Limb (tissue), 2 donors: ENCODE data around the gene FSTL4.

ENCODE experiments used
- DNase-seq, 2 donors: peaks; one replicate each; pipeline ENCODE4 v3.0.0-alpha.2; 2016; ENCODE audit errors: extremely low spot score in 2 of 2

The FSTL4 gene

DNA sequence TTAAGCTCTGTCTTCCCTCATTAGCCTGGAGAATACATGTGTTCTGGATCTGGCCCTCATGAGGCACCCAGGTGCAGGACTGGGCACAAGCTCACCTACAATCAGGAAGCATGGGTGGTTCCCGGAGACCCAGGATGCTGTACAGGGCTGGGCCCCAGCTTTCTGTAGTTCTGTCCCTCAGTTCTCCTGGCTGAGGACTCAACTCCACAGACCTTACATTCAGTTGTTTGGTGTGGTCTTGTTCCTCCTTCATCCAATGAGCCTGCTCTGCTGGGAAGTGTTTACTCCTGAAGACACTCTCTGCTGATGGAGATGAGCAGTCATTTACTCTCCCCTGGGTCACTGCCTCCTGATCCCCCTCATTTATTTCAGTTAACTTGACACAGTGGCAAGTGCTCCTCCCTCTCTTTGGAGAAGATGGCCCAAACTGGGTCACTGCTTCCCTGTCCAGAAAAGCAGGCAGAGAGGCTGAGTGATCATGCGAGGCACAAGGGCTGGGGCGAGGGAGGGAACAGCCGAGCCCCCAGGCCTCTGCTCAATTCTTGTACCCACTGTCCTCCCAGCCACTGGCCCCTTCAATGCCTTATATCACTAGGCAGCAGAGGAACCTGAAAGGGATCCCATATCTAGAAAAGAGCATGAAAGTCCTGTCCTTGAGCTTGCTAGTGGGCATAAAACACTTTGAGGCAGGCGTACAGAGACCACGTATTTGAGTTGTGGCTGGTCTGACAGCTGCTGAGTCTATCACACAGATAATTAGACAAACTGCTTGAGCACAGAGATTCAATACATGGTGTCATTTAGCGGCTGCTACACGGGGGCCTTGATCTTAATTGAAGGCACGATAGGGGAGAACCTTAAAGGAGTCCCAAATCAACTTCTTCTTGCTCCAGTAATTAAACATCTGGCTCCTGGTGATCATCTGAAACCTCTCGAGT is 221.7 kb downstream of the FSTL4 start:
- DNase-seq, result peak in 1 of 2 donors; percentile 16

DNA sequence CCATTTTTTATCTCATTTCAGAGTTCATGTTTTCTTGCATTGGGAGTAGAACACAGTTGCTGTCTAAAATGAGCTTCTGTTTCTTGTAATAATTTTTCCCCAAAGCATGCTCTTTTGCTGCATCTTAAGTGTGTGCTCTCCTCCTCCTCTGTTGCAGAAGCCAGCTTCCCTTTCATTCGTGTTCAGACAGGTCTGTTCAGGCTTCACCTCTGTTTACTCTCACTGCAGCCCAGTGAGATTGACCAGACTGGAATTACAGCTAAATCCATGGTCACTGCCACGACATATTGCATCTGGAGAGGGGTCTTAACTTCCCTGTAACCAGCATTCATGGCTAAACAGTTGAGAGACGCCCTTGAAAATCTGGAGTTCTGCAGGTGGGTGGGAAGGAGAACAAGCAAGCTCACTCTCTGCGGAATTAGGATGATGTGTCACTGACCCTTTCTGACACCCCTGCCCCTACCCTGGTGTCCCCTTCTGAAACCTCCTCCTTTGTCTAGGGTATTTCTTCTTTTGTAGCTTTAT is 223.2 kb downstream of the FSTL4 start:
- DNase-seq, result no peak

DNA sequence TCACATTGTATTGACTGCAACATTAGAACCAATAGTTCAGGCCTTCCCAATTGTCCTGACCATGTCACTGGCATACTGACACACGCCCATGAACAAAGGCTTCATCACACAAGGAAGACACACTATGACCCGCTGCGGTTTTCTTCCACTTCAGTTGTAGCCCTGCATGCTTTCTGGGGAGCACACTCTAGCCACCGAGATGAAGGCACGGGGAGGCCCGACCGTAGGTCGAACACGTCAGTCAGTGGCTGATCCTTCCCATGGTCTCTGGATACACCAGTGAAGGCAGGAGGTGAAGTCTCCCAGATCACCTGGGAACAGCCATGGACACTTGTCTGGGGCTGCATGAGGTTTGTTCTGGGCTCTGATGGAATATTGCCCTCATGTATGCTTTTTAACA is 224.7 kb downstream of the FSTL4 start:
- DNase-seq, result no peak

DNA sequence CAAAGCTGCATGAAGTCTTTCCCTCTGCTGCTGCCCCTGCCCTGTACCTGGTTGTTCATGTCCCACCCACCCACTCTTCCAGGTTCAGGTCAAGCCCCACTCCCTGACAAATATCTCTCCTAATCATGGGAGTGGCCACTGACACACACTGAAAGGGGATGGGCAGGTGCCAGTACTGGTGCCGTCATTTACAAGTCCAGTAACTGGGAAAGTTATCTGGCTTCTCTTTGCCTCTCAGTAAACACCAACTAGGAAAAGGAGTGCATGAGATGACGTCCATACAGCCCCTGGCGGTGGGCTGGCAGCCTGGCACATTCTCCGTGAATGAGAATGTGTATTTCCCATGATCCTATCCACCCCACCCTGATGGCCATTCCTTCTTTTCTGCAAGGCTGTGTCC is 225.2 kb downstream of the FSTL4 start:
- DNase-seq, result no peak

DNA sequence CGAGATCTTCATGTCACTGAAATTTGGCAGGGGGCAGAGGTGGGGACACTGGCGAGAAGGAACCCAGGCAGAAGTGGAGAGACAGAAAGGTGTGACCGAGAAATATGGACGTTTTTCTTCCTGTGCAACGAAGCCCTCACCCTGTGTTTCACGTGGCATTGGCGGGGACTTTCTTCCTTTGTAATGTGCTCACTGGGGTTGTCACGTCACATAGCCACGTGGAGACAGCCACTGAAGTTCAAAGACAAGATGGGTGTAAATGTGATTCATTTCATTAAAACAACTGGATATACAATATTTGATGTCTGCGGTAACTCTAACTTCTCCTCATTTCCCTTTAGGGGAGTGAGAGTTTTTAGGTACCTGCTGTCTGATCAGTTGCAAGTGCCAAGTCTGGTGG is 225.7 kb downstream of the FSTL4 start:
- DNase-seq, result no peak

DNA sequence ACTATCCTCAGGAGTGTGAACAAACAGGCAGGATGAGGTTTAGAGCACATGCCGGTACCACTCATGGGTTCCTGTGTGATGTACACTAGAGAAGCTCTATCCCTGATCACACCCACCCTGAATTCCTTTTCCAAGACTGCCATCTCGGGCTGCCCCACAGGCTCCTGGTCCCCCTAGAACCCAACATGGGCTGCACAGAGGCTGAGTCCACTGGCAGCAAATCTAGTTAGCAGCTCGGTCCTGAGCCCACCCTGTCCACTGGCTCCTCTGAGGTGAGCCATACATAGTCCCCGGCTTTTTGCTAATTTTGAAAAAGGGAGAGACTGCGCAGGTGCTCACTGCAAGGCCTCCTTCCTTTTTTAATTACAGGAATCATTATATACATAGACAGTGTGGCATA is 227.0 kb downstream of the FSTL4 start:
- DNase-seq, result peak in 1 of 2 donors; percentile 11

DNA sequence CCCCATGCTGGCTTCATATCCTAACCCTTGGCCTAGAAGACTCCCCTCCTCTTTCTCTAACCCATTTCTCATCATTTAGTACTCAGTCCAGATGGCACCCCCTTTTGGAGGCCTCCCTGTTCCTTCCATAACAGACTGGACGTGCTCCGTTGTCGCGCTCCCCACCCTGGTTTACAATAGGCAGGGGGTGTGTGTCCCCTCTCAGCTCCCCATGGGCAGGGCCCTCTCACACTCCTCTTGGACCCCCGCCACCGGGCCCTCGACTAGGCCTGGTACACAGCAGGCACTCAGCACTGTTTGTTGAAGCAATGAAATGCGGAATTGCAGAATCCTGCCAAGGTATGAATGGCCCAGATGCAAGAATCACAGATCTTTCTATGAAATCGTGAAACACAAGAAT is 227.4 kb downstream of the FSTL4 start:
- peak in 1 of 2 donors; percentile 23 for DNase-seq

DNA sequence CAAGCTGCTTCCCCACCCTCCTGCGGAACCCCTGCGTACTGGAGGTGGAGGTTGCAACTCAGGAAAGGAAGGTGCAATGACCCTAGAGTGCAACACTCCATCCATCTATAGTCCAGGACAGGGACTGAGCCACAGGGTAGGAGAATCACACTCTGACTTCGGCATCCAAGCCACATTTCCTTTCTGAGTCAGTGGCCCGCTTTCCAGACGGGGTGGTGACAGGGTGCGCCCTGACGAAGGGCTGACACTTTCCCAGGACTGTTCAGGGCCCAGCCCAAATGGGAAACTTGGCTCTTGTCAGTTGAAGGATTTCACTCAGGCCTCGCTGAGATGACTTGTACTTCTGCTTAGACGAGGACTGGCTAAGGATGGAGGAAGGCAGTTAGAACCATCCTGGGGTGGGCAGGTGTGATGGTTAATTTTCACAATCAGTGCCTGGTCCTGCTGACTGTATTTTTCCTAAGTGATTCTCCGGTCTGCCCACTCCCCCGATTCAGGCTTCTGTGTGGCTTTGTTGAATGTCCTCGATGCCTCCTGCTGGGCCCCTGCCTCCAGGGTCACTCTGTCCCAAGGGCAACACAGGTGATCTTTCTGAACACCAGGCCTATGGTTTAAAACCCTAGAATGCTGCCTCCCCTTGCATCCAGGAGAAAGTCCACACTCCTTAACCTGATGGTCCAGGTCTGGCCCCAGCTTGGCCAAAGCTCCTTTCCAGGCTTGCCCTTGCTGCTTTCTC is 228.1 kb downstream of the FSTL4 start:
- peak in 1 of 2 donors; percentile 12 for DNase-seq

DNA sequence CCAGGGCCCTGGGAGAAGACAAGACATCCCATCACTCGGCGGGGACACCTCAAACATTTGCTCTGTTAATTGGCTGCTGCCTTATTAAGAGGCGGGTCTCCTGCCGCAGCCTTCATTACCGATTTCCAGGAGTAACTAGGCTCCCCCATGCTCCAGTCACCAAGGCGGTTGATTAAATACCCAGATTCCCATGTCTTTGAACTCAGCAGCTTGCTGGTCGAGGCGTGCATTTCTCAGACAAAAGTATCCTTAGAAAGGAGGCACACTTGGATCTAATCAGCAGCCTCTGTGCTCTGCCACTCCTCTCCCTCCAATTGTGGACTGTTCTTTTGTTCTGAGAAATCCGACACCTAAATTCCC is 228.8 kb downstream of the FSTL4 start:
- DNase-seq, result no peak

DNA sequence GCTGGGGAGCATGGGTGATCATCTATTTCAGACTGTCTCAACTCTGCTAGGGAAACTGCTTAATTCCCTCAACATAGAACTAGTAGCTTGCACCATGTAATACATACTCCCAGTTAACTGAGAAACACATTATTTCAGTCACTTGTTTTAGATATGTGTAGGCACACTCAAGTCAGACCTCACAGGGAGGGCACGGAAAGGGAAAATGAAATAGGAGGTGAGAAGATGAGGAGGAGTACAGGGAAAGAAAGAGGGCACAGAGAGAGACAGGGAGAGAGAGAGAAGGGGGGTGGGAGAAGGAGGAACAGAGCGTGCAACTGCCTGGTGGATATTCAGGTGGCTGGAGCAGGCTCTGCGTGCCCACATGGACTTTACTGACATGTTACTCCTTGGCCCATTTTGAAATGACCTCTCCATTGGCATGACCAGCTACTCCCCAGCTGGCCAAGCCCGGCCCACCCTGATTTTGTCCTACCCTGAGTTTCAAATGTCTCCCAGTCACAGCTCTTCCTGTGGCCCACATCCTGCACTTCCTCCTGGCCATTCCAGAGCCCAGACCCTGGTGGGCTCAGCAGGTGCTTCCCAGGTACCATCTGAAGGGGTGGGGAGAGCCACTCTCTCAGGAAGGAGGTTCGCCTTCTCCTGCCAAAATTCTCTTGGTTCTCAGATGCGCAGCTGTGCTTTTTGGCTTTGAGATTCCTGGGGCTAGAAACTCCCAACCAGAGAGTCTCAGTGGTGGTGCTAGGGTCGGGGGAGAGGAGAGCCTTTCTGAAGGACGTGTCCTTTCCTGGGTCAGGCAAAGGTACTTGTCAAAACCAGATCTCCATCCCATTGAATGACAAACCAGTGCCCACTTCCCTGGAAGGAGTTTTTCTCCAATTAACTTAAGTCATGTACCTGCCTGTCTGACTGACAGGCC is 229.4 kb downstream of the FSTL4 start:
- peak in 1 of 2 donors; percentile 21 for DNase-seq

DNA sequence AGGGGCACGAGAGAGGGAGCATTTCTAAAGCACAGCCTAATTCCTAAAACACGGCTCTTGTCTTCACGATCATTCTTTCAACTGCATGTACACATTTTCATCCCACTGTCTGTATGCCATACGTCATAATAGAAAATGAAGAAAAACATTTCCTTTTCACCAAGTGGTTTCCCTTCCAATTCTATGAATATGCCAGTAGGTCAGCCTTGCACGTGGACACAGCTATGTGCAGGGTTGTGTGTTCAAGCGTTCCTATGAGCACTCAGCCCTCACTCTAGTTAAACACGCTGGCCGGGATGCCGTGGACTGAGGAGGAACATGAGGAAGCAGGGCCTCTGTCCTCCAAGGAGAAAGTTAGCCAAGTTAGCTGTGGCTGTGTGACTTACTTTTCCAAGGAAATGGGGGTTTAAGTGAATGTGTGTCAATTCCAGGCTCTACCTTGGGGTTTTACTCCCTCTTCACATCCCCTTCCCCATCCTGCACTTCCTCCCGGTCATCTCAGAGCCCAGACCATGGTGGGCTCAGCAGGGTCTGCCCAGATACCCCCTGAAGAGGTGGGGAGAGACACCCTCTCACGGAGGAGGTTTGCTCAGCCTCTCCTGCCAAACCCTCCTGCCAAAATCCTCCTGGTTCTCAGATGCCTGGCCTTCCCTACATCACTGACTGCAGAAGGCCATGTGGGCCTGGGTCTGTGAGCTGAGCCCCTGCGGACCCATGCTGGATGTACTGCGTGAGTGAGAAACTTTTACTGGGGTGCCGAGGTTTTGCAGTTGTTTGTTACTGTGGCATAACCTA is 230.6 kb downstream of the FSTL4 start:
- DNase-seq, result peak in 1 of 2 donors; percentile 9

DNA sequence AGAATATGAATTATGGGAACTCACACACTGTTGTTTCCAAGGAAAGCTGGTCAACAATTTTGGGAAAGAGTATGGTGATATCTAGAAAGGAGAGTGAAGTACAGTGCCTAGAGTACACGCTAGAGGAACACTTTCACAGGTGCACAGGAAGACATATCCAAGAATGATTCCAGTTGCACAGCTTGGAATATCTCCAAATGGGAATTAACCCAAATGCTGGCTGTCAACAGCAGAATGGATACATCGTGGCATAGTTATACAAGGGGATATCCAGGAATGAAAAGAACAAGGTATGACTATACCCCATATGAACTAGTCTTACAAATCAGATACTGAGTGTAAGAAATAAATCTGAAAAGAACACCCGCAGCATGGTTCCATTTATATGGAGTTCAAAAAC is 231.3 kb downstream of the FSTL4 start:
- no peak for DNase-seq

DNA sequence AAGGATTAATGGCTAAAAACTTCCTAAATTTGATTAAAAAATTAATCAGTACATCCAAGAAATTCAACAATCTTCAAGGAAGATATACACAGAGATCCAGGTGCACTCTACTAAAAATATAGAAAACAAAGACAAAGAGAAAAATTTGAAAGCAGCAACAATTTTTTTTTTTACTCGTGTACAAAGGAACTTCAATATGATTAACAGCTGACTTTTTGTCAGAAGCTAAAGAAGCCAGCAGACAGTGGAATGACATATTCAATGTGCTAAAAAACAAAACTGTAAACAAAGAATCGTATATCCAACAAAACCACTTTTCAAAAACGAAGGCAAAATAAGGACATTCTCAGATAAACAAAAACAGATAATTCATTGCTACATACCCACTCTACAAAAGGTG is 234.6 kb downstream of the FSTL4 start:
- no peak for DNase-seq

DNA sequence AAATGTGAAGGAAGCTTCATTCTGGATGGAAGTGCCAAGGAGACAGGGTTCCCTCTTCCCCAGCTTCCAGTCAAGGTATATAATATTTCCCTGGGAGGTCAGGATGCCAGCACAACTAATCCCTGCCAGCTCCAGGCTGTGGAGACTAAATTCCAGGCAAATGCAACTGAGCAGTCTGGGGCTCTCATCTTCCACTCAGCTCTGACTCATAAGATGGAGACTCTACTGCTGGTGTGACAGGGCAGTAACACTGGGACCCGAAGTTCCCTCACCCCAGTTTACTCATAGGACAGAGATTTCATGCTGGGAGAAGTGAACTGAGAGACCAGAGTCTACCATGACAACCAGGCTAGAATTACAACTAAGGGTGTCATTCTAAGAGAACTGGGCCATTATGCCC is 235.4 kb downstream of the FSTL4 start:
- DNase-seq, result no peak

DNA sequence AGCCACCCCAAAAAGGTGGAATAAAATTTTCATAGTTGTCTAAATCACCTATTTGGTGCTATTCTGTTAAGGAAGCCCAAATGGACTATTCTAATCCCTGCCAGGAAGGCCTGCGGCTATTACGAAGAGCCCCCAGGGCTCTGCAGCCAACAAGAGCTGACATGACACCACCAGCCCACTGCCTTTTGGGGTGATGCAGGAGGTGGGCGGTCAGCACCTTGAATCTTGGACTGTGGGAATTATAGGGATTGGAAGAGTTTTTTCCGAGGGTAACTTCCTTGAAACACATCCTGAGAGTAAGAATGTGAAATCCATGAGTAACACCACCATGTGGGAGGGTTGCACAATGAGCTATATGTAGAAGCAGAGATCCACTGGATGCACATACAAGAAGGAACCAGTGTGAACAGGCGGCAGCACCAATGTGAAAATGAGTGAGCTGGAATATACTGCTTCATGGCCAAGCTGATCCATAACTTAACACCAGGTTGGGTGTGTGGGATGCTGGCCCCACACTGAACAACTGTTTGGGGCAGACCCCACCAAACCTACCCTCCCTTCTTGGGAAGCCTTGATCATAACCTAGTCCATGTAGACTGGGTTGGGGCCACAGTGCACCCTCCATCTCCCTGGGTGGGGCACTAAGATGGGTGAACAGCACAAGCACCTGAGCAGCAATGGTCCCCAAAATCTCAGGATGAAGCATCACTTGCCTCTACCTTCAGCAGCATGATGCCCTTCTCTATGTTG is 239.0 kb downstream of the FSTL4 start:
- DNase-seq, result no peak

DNA sequence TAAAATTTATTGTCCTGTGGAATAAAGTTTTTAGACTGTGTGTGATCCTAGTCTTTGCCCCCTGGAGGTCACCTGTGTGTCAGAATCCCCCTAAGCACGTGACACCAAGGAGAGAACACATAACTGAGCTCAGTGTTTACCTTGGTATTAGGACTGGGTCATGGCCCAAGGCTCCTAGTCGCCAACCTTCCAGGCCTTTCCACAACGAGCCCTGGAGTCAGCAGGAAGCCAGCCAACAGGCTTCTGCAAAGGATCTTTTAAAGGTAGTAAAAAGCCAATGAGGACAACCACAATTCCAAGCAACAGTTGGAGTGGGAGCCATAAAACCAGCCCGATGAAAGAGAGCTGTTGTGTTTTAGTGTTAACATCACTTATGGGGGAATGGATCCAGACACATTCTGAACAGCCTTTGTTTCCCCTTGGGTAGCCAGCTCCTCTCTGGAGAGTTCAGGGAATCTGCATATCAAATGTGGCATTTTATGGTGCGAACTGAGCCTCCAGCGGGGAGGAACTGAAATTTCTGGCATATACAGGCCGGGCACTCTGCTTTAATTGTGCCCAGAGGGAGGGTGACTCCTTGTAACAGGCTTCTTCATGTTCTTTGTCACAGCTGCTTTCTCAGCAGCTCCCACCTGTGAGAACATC is 239.9 kb downstream of the FSTL4 start:
- no peak for DNase-seq

DNA sequence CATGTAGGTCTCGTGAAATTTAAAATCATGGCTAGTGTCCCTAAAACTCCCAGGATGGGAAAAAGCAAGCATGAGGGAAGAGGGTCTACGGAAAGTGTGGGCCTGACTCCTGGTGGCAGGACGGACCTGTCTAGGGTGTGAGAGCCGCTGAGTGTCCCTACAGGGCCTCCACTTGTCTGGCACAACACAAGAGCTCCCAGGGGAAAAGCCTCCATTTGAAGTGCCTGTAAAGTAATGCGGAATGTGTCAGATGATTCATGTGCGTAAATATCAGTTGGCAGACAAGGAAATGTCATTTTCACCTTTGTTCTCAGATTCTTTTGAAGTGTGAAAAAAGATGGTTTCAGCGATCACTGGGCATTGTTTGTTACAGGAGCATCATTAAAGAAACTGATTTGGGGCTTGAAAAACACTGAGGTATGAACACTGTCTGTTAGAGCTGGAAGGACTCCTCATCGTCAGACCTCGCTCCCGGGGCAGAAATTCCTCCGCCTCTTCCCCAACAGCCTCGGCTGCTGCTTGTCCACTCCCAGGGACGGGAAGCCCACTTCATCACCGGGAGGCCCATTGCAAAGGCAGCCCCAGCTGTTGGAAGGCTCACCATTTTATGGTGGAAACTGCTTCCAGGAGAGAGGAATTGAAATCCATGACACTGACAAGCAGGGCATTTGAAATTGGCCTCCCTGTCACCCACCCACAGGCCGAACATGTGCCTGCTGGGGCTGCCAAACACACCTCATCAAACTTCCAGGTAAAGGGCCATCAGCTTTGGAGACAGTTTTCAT is 240.8 kb downstream of the FSTL4 start:
- DNase-seq, result no peak

DNA sequence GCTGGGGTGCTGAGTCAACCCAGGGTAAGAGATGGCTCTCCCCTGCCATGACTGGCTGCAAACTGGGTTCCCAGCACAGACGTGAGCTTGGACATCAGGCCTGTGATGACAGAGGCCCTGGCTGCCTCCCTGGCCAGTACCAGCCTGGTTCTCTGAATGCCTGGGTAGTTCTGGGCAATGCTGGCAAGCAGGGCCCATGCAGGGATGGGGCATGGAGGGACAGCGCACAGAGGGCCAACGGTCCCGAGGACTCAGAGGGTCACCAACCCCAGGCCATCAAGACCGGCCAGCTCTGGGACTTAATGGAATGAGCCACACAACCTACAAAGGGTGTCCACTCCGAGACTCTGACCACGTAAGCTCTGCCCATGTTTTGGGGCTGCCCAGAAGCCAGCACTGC is 241.4 kb downstream of the FSTL4 start:
- no peak for DNase-seq
